HCT116 (cell line): Measurements from ENCODE around the gene KIAA1586.

ENCODE experiments used
- JUND ChIP-seq: IDR thresholded peaks from 2 replicates; pipeline ENCODE4 v1.6.1; 2012
- TCF7L2 ChIP-seq: IDR thresholded peaks from 2 replicates; pipeline ENCODE4 v1.7.0; 2011; ENCODE audit warnings: borderline replicate concordance, inconsistent platforms; ENCODE audit not compliant: insufficient read depth, insufficient read length; ENCODE audit errors: extremely low read depth

DNA sequence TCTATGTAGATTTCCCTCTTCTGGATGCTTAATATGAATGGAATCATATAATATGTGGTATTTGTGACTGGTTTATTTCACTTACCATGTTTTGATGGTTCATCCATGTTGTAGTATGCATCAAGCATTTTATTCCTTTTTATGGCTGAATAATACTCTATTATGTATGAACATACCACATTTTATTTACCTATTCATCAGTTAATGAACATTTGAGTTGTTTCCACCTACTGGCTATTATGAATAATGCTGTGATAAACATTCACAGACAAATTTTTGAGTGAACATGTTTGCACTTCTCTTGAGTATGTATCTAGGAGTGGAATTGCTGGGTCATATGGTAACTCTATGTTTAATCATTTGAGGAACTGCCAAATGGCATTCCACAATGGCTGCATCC lies 28.6 kb downstream of the KIAA1586 start:
- TF ChIP-seq JUND (no peak), TCF7L2 (no peak)
